ENCODE results near the gene PALLD.

DNA sequence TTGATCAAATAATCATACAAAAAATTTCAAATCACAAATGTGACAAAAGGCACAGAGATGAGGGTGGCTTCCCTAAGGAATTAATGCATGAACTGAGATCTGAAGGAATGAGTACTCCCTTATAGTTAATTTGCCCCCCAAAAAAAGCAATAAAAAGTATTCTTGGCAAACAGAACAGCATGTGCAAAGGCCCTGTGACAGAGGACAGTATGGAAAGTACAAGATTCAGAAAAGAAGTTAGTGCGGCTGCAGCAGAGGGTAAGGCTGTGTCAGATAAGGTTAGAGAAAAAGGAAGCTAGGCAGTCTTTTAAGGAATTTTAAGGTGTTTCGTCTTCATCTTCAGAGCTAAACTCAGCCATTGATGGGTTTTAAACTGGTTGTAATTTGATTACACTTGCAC, 23.9 kb upstream of the PALLD start:
- TF ChIP-seq POLR2A (IDR thresholded peaks at IDR 0.05; ENCODE audit: low read depth, low read length): no peak
- no peak for TF ChIP-seq CTCF (IDR thresholded peaks at IDR 0.05; ENCODE audit: extremely low read depth in 1 of 2, insufficient read depth in 1 of 2, low read depth in 1 of 2, low read length in 2 of 2)
- no peak for TF ChIP-seq EZH2 (IDR thresholded peaks at IDR 0.05; ENCODE audit: borderline replicate concordance, low read depth, low read length, severe bottlenecking)
- TF ChIP-seq MYC (IDR thresholded peaks at IDR 0.05; ENCODE audit: low read depth, low read length): no peak
- no peak for TF ChIP-seq POLR2AphosphoS5 (IDR thresholded peaks at IDR 0.05; ENCODE audit: insufficient read depth, low read depth, low read length)
- TF ChIP-seq GATA2 (IDR thresholded peaks at IDR 0.05; ENCODE audit: insufficient read depth, insufficient read length, low read depth, low read length): no peak
- no peak for TF ChIP-seq FOS (IDR thresholded peaks at IDR 0.05; ENCODE audit: borderline replicate concordance, insufficient read depth, low read length)
- TF ChIP-seq, protein P1, sequence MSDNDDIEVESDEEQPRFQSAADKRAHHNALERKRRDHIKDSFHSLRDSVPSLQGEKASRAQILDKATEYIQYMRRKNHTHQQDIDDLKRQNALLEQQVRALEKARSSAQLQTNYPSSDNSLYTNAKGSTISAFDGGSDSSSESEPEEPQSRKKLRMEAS (IDR thresholded peaks at IDR 0.05; ENCODE audit: insufficient read depth, insufficient read length): no peak
- TF ChIP-seq JUN (IDR thresholded peaks at IDR 0.05; ENCODE audit: borderline replicate concordance, insufficient read depth, insufficient read length, low read depth): no peak

Measured in endothelial cell of umbilical vein (primary cell).